CD4-positive, alpha-beta memory T cell (primary cell): ENCODE measurements around the gene PRICKLE1. TPM values are rescaled to one million over a fixed set of nuclear protein-coding genes. Genes with fewer than 3 reads are reported as not detected.

ENCODE experiments used
- CTCF ChIA-PET: fragments of 350-600 bp; sonication (Branson Sonifier 250); formaldehyde crosslinking; loops from one replicate; lab custom pipeline; 2021; ENCODE audit warnings: inconsistent platforms; ENCODE audit not compliant: partially characterized antibody; lab: Charles Lee
- POLR2A ChIA-PET: fragments of 350-600 bp; sonication (Branson Sonifier 250); formaldehyde crosslinking; loops from one replicate; lab custom pipeline; 2021; ENCODE audit not compliant: partially characterized antibody; lab: Charles Lee
- DNase-seq, 5 donors: peaks; one replicate each; pipeline versions ENCODE4 v3.0.0 to v3.0.0-alpha.2; 2020 to 2022; ENCODE audit warnings: mixed read lengths in 1 of 5
- H3K27ac ChIP-seq: one replicate; pipeline ENCODE4 v1.7.0; 2013; ENCODE audit warnings: low read depth, low read length
- H3K27me3 ChIP-seq: 2 replicates; pipeline ENCODE4 v1.7.0; 2013; ENCODE audit warnings: mild to moderate bottlenecking, low read length, moderate library complexity; ENCODE audit not compliant: insufficient read depth
- H3K36me3 ChIP-seq: 2 replicates; pipeline ENCODE4 v1.7.0; 2013; ENCODE audit warnings: mild to moderate bottlenecking, low read length, moderate library complexity; ENCODE audit not compliant: insufficient read depth
- H3K4me1 ChIP-seq: 2 replicates; pipeline ENCODE4 v1.7.0; 2013; ENCODE audit warnings: mild to moderate bottlenecking, low read length, moderate library complexity; ENCODE audit not compliant: insufficient read depth
- H3K4me3 ChIP-seq, 2 donors: one replicate each; pipeline ENCODE4 v1.7.0; 2013; ENCODE audit warnings: low read length in 2 of 2, mild to moderate bottlenecking in 1 of 2
- H3K9me3 ChIP-seq, 2 donors: one replicate each; pipeline ENCODE4 v1.7.0; 2013; ENCODE audit warnings: low read length in 2 of 2, control low read depth in 1 of 2; ENCODE audit not compliant: control insufficient read depth in 1 of 2
- H3K27ac Mint-ChIP-seq, 7 donors: one replicate each; pipeline ENCODE4 v1.8.0; 2020 to 2021; ENCODE audit warnings: mixed read lengths in 7 of 7, mild to moderate bottlenecking in 6 of 7, inconsistent platforms in 3 of 7, moderate library complexity in 3 of 7
- H3K27me3 Mint-ChIP-seq, 2 donors: one replicate each; pipeline ENCODE4 v1.8.0; 2020 to 2021; ENCODE audit warnings: mixed read lengths in 2 of 2
- H3K36me3 Mint-ChIP-seq, 2 donors: one replicate each; pipeline ENCODE4 v1.8.0; 2020 to 2021; ENCODE audit warnings: mixed read lengths in 2 of 2, inconsistent platforms in 1 of 2, mild to moderate bottlenecking in 1 of 2
- H3K4me1 Mint-ChIP-seq, 4 donors: one replicate each; pipeline ENCODE4 v1.8.0; 2020 to 2021; ENCODE audit warnings: mixed read lengths in 4 of 4, mild to moderate bottlenecking in 1 of 4
- H3K4me3 Mint-ChIP-seq, 8 donors: one replicate each; pipeline ENCODE4 v1.8.0; 2020 to 2021; ENCODE audit warnings: mixed read lengths in 8 of 8, mild to moderate bottlenecking in 7 of 8, moderate library complexity in 6 of 8, inconsistent platforms in 3 of 8
- H3K9me3 Mint-ChIP-seq, 8 donors: one replicate each; pipeline ENCODE4 v1.8.0; 2020 to 2021; ENCODE audit warnings: mixed read lengths in 8 of 8, mild to moderate bottlenecking in 5 of 8, inconsistent platforms in 3 of 8, moderate library complexity in 1 of 8
- intact Hi-C: fragments of 100-400 bp; cut with micrococcal nuclease; formaldehyde crosslinking; loops from one replicate; pipeline ENCODE4 v1.15.1; 2023
- polyA plus RNA-seq, 2 donors: library from polyadenylated mRNA; unstranded; fragments of 300-500 nt; fragmentation: Illumina TruSeq; gene quantifications; one replicate each; pipeline ENCODE4 v1.2.3, GENCODE V29; 2021
- total RNA-seq, 2 experiments: library from RNA; stranded (reverse); gene quantifications; one replicate each; pipeline ENCODE4 v1.2.3, GENCODE V29; 2021

The PRICKLE1 gene
- total and polyA plus RNA-seq, 4 experiments from 2014 or later = not detected

- Mint-ChIP-seq H3K4me1 (no peaks in the 10 kb centered on the region), H3K36me3 (no peaks in the 10 kb centered on the region), H3K9me3 (no peaks in the 10 kb centered on the region), H3K27me3 (peaks cover 4 to 6% of the 10 kb centered on the region in 2 donors), H3K4me3 (no peak overlapping the region), H3K27ac (no peak overlapping the region)
- ChIA-PET CTCF (interaction anchor here (0.8 kb wide), 1 partner anchor 12 kb away, joined by 3 read pairs; no protein-coding TSS in a partner anchor), POLR2A (no interaction called here)
- H3K9me3 ChIP-seq = no peaks in the 10 kb centered on the region
- no peaks in the 10 kb centered on the region for H3K4me1 ChIP-seq
- no peak overlapping the region for H3K27ac ChIP-seq
- H3K4me3 ChIP-seq = no peak overlapping the region
- no peak for DNase-seq
- H3K36me3 ChIP-seq = no peaks in the 10 kb centered on the region
- intact Hi-C loops = no loop called here
- no peaks in the 10 kb centered on the region for H3K27me3 ChIP-seq
Observed at GRCh38 chr12:42495244-42495643, 94.3 kb downstream of the PRICKLE1 start.

DNA sequence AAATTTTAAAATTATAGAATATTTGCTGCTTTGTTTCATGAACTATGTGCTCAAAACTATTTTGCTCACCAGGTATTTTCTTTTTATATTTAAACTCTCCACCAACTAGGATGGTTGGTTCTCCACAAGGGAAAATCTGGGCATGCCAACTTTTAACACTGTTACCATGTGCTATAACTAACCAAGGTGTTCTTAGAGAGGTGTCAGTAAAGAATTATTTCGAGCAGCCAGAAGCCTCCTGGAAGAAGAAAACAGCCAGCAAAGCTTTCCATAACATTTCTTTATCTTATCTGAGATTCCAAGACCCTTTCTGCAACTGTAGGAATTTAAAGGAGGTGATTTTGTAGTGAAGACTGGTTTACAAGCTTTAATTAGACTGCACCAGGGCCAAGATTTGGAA, 97.3 kb downstream of the PRICKLE1 start:
- no peak for DNase-seq
- H3K4me1 Mint-ChIP-seq = no peaks in the 10 kb centered on the region
- H3K27me3 Mint-ChIP-seq = peaks cover 4 to 20% of the 10 kb centered on the region in 2 donors
- intact Hi-C loops = no loop called here
- no peak overlapping the region for H3K27ac ChIP-seq
- no peaks in the 10 kb centered on the region for H3K4me1 ChIP-seq
- no peaks in the 10 kb centered on the region for H3K9me3 Mint-ChIP-seq
- no peaks in the 10 kb centered on the region for H3K27me3 ChIP-seq
- POLR2A ChIA-PET = no interaction called here
- H3K27ac Mint-ChIP-seq = no peak overlapping the region
- no peaks in the 10 kb centered on the region for H3K36me3 ChIP-seq
- no peaks in the 10 kb centered on the region for H3K36me3 Mint-ChIP-seq
- CTCF ChIA-PET = no interaction called here
- H3K4me3 ChIP-seq = no peak overlapping the region
- no peak overlapping the region for H3K4me3 Mint-ChIP-seq
- no peaks in the 10 kb centered on the region for H3K9me3 ChIP-seq

GRCh38 chr12:42490261-42490842, 99.2 kb downstream of the PRICKLE1 start:
- Mint-ChIP-seq H3K4me1 (no peaks in the 10 kb centered on the region), H3K27me3 (peaks cover 7 to 27% of the 10 kb centered on the region in 2 donors), H3K27ac (no peak overlapping the region), H3K4me3 (no peak overlapping the region), H3K9me3 (no peaks in the 10 kb centered on the region), H3K36me3 (no peaks in the 10 kb centered on the region)
- Histone ChIP-seq H3K4me1 (no peaks in the 10 kb centered on the region), H3K27me3 (no peaks in the 10 kb centered on the region), H3K4me3 (no peak overlapping the region), H3K27ac (no peak overlapping the region), H3K36me3 (no peaks in the 10 kb centered on the region), H3K9me3 (no peaks in the 10 kb centered on the region)
- intact Hi-C loops = no loop called here
- ChIA-PET CTCF (interaction anchor here (1.3 kb wide), 2 partner anchors 8 to 13 kb away, joined by 3 to 4 read pairs; no protein-coding TSS in a partner anchor), POLR2A (no interaction called here)
- no peak for DNase-seq

- Histone ChIP-seq H3K4me1 (peaks cover 14% of the 10 kb centered on the region), H3K27me3 (peaks cover 16% of the 10 kb centered on the region), H3K27ac (no peak overlapping the region), H3K9me3 (no peaks in the 10 kb centered on the region), H3K36me3 (no peaks in the 10 kb centered on the region), H3K4me3 (no peak overlapping the region)
- intact Hi-C loops = no loop called here
- Mint-ChIP-seq H3K27ac (no peak overlapping the region), H3K36me3 (peaks cover 0 to 3% of the 10 kb centered on the region in 2 donors), H3K9me3 (no peaks in the 10 kb centered on the region), H3K4me3 (no peak overlapping the region), H3K4me1 (peaks cover 6 to 17% (median 13%) of the 10 kb centered on the region in 4 donors), H3K27me3 (peaks cover 23 to 45% of the 10 kb centered on the region in 2 donors)
- ChIA-PET POLR2A (no interaction called here), CTCF (no interaction called here)
- DNase-seq = no peak
Observed at GRCh38 chr12:42486407-42486806, 103.1 kb downstream of the PRICKLE1 start.

DNA sequence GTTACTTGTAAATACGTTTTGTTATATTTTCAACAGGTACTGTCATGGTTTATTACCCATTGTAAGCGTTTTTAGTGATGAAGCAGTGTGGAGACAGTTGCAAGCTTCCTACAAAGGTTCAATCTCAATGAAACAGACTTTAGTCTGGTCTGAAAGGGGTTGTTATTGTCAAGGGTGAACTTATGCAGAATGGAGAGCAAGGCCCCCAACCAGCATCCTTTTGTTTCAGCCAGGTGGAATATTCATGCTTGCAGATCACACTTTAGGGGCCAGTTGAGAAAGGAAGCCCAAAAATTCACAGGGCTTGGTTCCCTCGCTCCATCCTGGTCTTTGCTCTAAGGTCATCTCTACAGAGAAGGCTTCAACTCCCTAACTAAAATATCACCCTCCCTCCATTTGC, 103.7 kb downstream of the PRICKLE1 start:
- intact Hi-C loops = no loop called here
- Mint-ChIP-seq H3K9me3 (no peaks in the 10 kb centered on the region), H3K4me3 (no peak overlapping the region), H3K27me3 (peaks cover 28 to 50% of the 10 kb centered on the region in 2 donors), H3K27ac (no peak overlapping the region), H3K36me3 (peaks cover 0 to 3% of the 10 kb centered on the region in 2 donors), H3K4me1 (peaks cover 6 to 17% (median 13%) of the 10 kb centered on the region in 4 donors)
- Histone ChIP-seq H3K4me1 (peaks cover 14% of the 10 kb centered on the region), H3K4me3 (no peak overlapping the region), H3K27ac (no peak overlapping the region), H3K36me3 (no peaks in the 10 kb centered on the region), H3K9me3 (no peaks in the 10 kb centered on the region), H3K27me3 (peaks cover 20% of the 10 kb centered on the region)
- ChIA-PET CTCF (no interaction called here), POLR2A (no interaction called here)
- no peak for DNase-seq

DNA sequence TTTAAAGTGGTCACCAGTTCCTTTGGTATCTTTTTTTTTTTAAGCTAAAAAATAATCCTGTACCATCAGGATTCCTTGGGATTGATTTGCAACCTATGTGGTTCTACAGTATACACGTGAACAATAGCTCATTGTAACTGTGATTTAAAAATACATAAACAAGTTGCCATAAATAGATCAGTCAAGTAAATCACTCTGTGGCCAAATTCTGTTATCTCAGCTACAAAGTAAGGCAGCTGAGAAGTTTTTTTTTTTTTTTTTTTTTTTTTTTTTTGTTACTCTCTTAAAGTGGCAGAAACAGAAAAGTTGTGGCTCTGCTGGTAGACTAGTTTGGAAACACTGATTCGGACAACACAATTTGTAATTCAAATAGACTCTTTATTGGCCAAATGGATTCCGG, 104.5 kb downstream of the PRICKLE1 start:
- peak overlapping the region in 1 of 8 donors; percentile 9 for H3K4me3 Mint-ChIP-seq
- ChIA-PET CTCF (interaction anchor here (0.7 kb wide), 2 partner anchors 82 to 93 kb away, joined by 3 read pairs; no protein-coding TSS in a partner anchor), POLR2A (interaction anchor here (0.6 kb wide), 1 partner anchor 30 kb away, joined by 3 read pairs; no protein-coding TSS in a partner anchor)
- Histone ChIP-seq H3K9me3 (no peaks in the 10 kb centered on the region), H3K4me3 (no peak overlapping the region), H3K27ac (no peak overlapping the region), H3K27me3 (peaks cover 25% of the 10 kb centered on the region), H3K36me3 (no peaks in the 10 kb centered on the region), H3K4me1 (peaks cover 14% of the 10 kb centered on the region)
- intact Hi-C loops = loop anchor here (5.0 kb wide), 3 partner anchors 82 to 1397 kb away; no protein-coding TSS in a partner anchor
- H3K27me3 Mint-ChIP-seq = peaks cover 33 to 52% of the 10 kb centered on the region in 2 donors
- no peak for DNase-seq
- H3K9me3 Mint-ChIP-seq = no peaks in the 10 kb centered on the region
- H3K36me3 Mint-ChIP-seq = peaks cover 0 to 3% of the 10 kb centered on the region in 2 donors
- peaks cover 6 to 17% (median 13%) of the 10 kb centered on the region in 4 donors for H3K4me1 Mint-ChIP-seq
- no peak overlapping the region for H3K27ac Mint-ChIP-seq

- no peaks in the 10 kb centered on the region for H3K9me3 ChIP-seq
- peak overlapping the region in 1 of 2 donors; percentile 51 for H3K4me3 ChIP-seq
- H3K27ac Mint-ChIP-seq = no peak overlapping the region
- no peak overlapping the region for H3K27ac ChIP-seq
- ChIA-PET POLR2A (no interaction called here), CTCF (interaction anchor here (0.7 to 2.2 kb wide), 6 partner anchors 7 to 1388 kb away, joined by 3 to 5 read pairs (median 4); no protein-coding TSS in a partner anchor)
- intact Hi-C loops = loop anchor here (5.0 kb wide), 3 partner anchors 84 to 1399 kb away; no protein-coding TSS in a partner anchor
- H3K4me3 Mint-ChIP-seq = peak overlapping the region; percentile 74 to 90 (median 82)
- peaks cover 0 to 3% of the 10 kb centered on the region in 2 donors for H3K36me3 Mint-ChIP-seq
- H3K36me3 ChIP-seq = no peaks in the 10 kb centered on the region
- H3K27me3 ChIP-seq = peaks cover 25% of the 10 kb centered on the region
- peaks cover 0 to under 1% (median 0%) of the 10 kb centered on the region in 8 donors for H3K9me3 Mint-ChIP-seq
- peak in 4 of 5 donors; percentile 6 to 17 (median 12) for DNase-seq
- peaks cover 44 to 59% of the 10 kb centered on the region in 2 donors for H3K27me3 Mint-ChIP-seq
- H3K4me1 ChIP-seq = peaks cover 14% of the 10 kb centered on the region
- H3K4me1 Mint-ChIP-seq = peaks cover 6 to 17% (median 13%) of the 10 kb centered on the region in 4 donors
Observed at GRCh38 chr12:42483521-42483790, 106.1 kb downstream of the PRICKLE1 start.
